K562 (cell line): ENCODE results near the gene SLC22A7. TPM values are rescaled to one million over a fixed set of nuclear protein-coding genes. Genes with fewer than 3 reads are reported as not detected.

ENCODE experiments used
- E4F1 ChIP-seq: fragments of 250-450 bp; sonication (Bioruptor Pico); IDR thresholded peaks from 2 replicates; pipeline ENCODE4 v1.5.0; 2021; ENCODE audit warnings: mild to moderate bottlenecking, borderline replicate concordance
- GABPA ChIP-seq: fragments of 200-800 bp; sonication (Bioruptor generic); conservative IDR thresholded peaks from 2 replicates; pipeline ENCODE4 v1.6.1; 2016; ENCODE audit warnings: low read depth, missing genetic modification characterization, missing compliant biosample characterization
- JUND ChIP-seq, 2 experiments: IDR thresholded peaks; 2 replicates in 1 of 2; 3 replicates in 1 of 2; pipeline ENCODE4 v1.6.1; 2011; ENCODE audit warnings: borderline replicate concordance in 2 of 2, low read depth in 2 of 2, low read length in 2 of 2, improper control_type of control experiment in 1 of 2, missing biosample characterization in 1 of 2, missing genetic modification characterization in 1 of 2, missing genetic modification reagents in 1 of 2
- KLF16 ChIP-seq: IDR thresholded peaks from 2 replicates; pipeline ENCODE4 v1.6.1; 2016; ENCODE audit warnings: antibody characterized with exemption
- POLR2B ChIP-seq: fragments of 450-650 bp; IDR thresholded peaks from 2 replicates; pipeline ENCODE4 v1.6.1; 2018; ENCODE audit warnings: low read depth; ENCODE audit not compliant: partially characterized antibody
- REST ChIP-seq, 2 experiments: fragments of 450-650 bp; formaldehyde crosslinking in 1 of 2; IDR thresholded peaks; 2 replicates each; pipeline versions ENCODE4 v1.4.0 to v1.6.1; 2014 to 2020; ENCODE audit warnings: mild to moderate bottlenecking in 2 of 2, borderline replicate concordance in 1 of 2, low read depth in 1 of 2
- SETDB1 ChIP-seq: IDR thresholded peaks from one replicate; pipeline ENCODE4 v1.6.1; 2012; ENCODE audit warnings: low read length, control low read depth, inconsistent platforms
- TRIM24 ChIP-seq, 2 experiments: fragments of 450-650 bp; IDR thresholded peaks; 2 replicates each; pipeline ENCODE4 v1.6.1; 2016
- ZNF280B ChIP-seq: fragments of 250-450 bp; sonication (Bioruptor Pico); IDR thresholded peaks from 2 replicates; pipeline ENCODE4 v1.5.1; 2021; ENCODE audit warnings: mild to moderate bottlenecking
- ZNF561 ChIP-seq: fragments of 450-650 bp; formaldehyde crosslinking; conservative IDR thresholded peaks from 2 replicates; pipeline ENCODE4 v1.4.0; 2020; ENCODE audit warnings: mild to moderate bottlenecking, moderate library complexity
- polyA plus RNA-seq, 8 experiments: library from polyadenylated mRNA; depleted of rRNA in 4 of 8; stranded (reverse) in 5 of 8; unstranded in 3 of 8; fragments of >200 nt; fragmentation: Nextera tagmentation in 2 of 8; fragmentation: Illumina TruSeq in 1 of 8; extraction: Ambion mirVana in 2 of 8; extraction: Trizol in 1 of 8; gene quantifications; 2 replicates each; pipeline versions ENCODE4 v1.2.1 to v1.2.3, GENCODE V29; 2011 to 2014; ENCODE audit warnings: inconsistent platforms in 1 of 8, missing spikeins in 1 of 8
- total RNA-seq, 7 experiments: library from RNA; depleted of rRNA in 6 of 7; stranded (reverse); fragments of >200 nt in 6 of 7; fragmentation: Illumina TruSeq in 2 of 7; extraction: Trizol in 2 of 7; gene quantifications; 2 replicates each; pipeline versions ENCODE4 v1.2.1 to v1.2.3, GENCODE V29; 2011 to 2021; ENCODE audit warnings: low replicate concordance in 1 of 7

The SLC22A7 gene
- total and polyA plus RNA-seq, 9 of the 15 experiments (the other 6 are each of a cell fraction or from before 2014, with no cell fraction given), result not detected

GRCh38 chr6:43334466-43335095 lies 36.5 kb downstream of the SLC22A7 start (continued):
- no peak for TF ChIP-seq E4F1 (CRISPR knock-in tag)
- TF ChIP-seq GABPA (tag), result peak; percentile 51; the same call in 1 of the 2 replicates
- TF ChIP-seq REST (IDR thresholded peaks at IDR 0.05; ENCODE audit: borderline replicate concordance), result peak; percentile 68; the same call in 1 of the 2 replicates
- no peak for TF ChIP-seq REST (CRISPR knock-in tag; IDR thresholded peaks at IDR 0.05; ENCODE audit: low read depth)
- TF ChIP-seq JUND (IDR thresholded peaks at IDR 0.05; ENCODE audit: borderline replicate concordance, low read depth, low read length), result peak; percentile 5; the same call in 1 of the 2 replicates
- peak; percentile 38; the same call in 1 of the 3 replicates for TF ChIP-seq JUND (tag; IDR thresholded peaks at IDR 0.05; ENCODE audit: borderline replicate concordance, low read depth, low read length)
- TF ChIP-seq TRIM24 (IDR thresholded peaks at IDR 0.05), result no peak
- TF ChIP-seq ZNF561 (CRISPR knock-in tag), result no peak
- TF ChIP-seq POLR2B, result no peak
- no peak for TF ChIP-seq SETDB1
- TF ChIP-seq ZNF280B (CRISPR knock-in tag), result no peak
- TF ChIP-seq KLF16, result no peak
